K562 (cell line): ENCODE data around the gene HMBS. TPM values are rescaled to one million over a fixed set of nuclear protein-coding genes. Genes with fewer than 3 reads are reported as not detected.

Source experiments
- DNMT1 ChIP-seq: fragments of 450-650 bp; IDR thresholded peaks from 2 replicates; pipeline ENCODE4 v1.6.1; 2016; ENCODE audit warnings: antibody characterized with exemption, mild to moderate bottlenecking
- ELF1 ChIP-seq: fragments of 200-800 bp; sonication (Bioruptor generic); IDR thresholded peaks from 2 replicates; pipeline ENCODE4 v1.6.1; 2016; ENCODE audit warnings: missing genetic modification characterization, missing compliant biosample characterization
- GTF2A2 ChIP-seq: IDR thresholded peaks from 2 replicates; pipeline ENCODE4 v1.6.1; 2016; ENCODE audit warnings: mild to moderate bottlenecking, missing genetic modification characterization, missing compliant biosample characterization
- HNRNPUL1 ChIP-seq: fragments of 200-400 bp; formaldehyde crosslinking; IDR thresholded peaks from 2 replicates; pipeline ENCODE4 v1.6.1; 2017; ENCODE audit warnings: low read length
- HSF4 ChIP-seq: fragments of 250-450 bp; sonication (Bioruptor Pico); IDR thresholded peaks from 2 replicates; pipeline ENCODE4 v2.1.2; 2022; ENCODE audit warnings: mild to moderate bottlenecking, moderate library complexity, borderline replicate concordance
- NONO ChIP-seq, 2 experiments: fragments of 200-400 bp in 1 of 2; fragments of 450-650 bp in 1 of 2; formaldehyde crosslinking in 1 of 2; IDR thresholded peaks; 2 replicates each; pipeline ENCODE4 v1.6.1; 2017; ENCODE audit warnings: low read depth in 2 of 2, mild to moderate bottlenecking in 2 of 2, moderate library complexity in 2 of 2, low read length in 1 of 2
- PHF8 ChIP-seq: fragments of 200-600 bp; sonication (generic); IDR thresholded peaks from 2 replicates; pipeline ENCODE4 v1.6.1; 2012; ENCODE audit warnings: mixed run types, mild to moderate bottlenecking, inconsistent platforms, low read length, moderate library complexity, borderline replicate concordance
- POLR2B ChIP-seq: fragments of 450-650 bp; IDR thresholded peaks from 2 replicates; pipeline ENCODE4 v1.6.1; 2018; ENCODE audit warnings: low read depth; ENCODE audit not compliant: partially characterized antibody
- RBM14 ChIP-seq: fragments of 200-400 bp; formaldehyde crosslinking; IDR thresholded peaks from 2 replicates; pipeline ENCODE4 v1.6.1; 2018; ENCODE audit warnings: low read depth, mild to moderate bottlenecking, low read length, moderate library complexity, borderline replicate concordance; ENCODE audit not compliant: insufficient read depth
- SAP30 ChIP-seq: fragments of 200-600 bp; sonication (generic); IDR thresholded peaks from 2 replicates; pipeline ENCODE4 v1.6.1; 2012; ENCODE audit warnings: borderline replicate concordance, low read depth, mild to moderate bottlenecking, moderate library complexity, low read length, control low read depth, inconsistent platforms; ENCODE audit not compliant: insufficient read depth, poor library complexity, severe bottlenecking
- SMARCC2 ChIP-seq: fragments of 450-650 bp; IDR thresholded peaks from 2 replicates; pipeline ENCODE4 v1.6.1; 2017; ENCODE audit warnings: antibody characterized with exemption, moderate library complexity, mild to moderate bottlenecking, low read depth
- TAF7 ChIP-seq: fragments of 450-650 bp; IDR thresholded peaks from 2 replicates; pipeline ENCODE4 v1.6.1; 2016; ENCODE audit warnings: missing genetic modification characterization, missing compliant biosample characterization
- ZNF175 ChIP-seq: fragments of 200-800 bp; sonication (Bioruptor generic); IDR thresholded peaks from 2 replicates; pipeline ENCODE4 v1.6.1; 2016; ENCODE audit warnings: low read depth, mild to moderate bottlenecking, missing genetic modification characterization, missing compliant biosample characterization
- ZNF184 ChIP-seq: sonication (generic); formaldehyde crosslinking; IDR thresholded peaks from 2 replicates; pipeline ENCODE4 v1.5.0; 2020; ENCODE audit warnings: missing genetic modification reagents
- ZNF354B ChIP-seq: fragments of 250-450 bp; sonication (Bioruptor Pico); IDR thresholded peaks from 2 replicates; pipeline ENCODE4 v1.4.0; 2020
- polyA plus RNA-seq, 8 experiments: library from polyadenylated mRNA; depleted of rRNA in 4 of 8; stranded (reverse) in 5 of 8; unstranded in 3 of 8; fragments of >200 nt; fragmentation: Nextera tagmentation in 2 of 8; fragmentation: Illumina TruSeq in 1 of 8; extraction: Ambion mirVana in 2 of 8; extraction: Trizol in 1 of 8; gene quantifications; 2 replicates each; pipeline versions ENCODE4 v1.2.1 to v1.2.3, GENCODE V29; 2011 to 2014; ENCODE audit warnings: inconsistent platforms in 1 of 8, missing spikeins in 1 of 8
- total RNA-seq, 7 experiments: library from RNA; depleted of rRNA in 6 of 7; stranded (reverse); fragments of >200 nt in 6 of 7; fragmentation: Illumina TruSeq in 2 of 7; extraction: Trizol in 2 of 7; gene quantifications; 2 replicates each; pipeline versions ENCODE4 v1.2.1 to v1.2.3, GENCODE V29; 2011 to 2021; ENCODE audit warnings: low replicate concordance in 1 of 7
- TF ChIP-seq, protein P1 (sequence below): fragments of 450-650 bp; IDR thresholded peaks from 2 replicates; pipeline ENCODE4 v1.6.1; 2018; ENCODE audit not compliant: partially characterized antibody
- TF ChIP-seq, protein P2 (sequence below), 3 experiments: fragments of 200-800 bp in 1 of 3; fragments of 250-450 bp in 1 of 3; fragments of 450-650 bp in 1 of 3; sonication (Bioruptor Pico) in 1 of 3; sonication (Bioruptor generic) in 1 of 3; formaldehyde crosslinking in 1 of 3; IDR thresholded peaks; 2 replicates each; pipeline versions ENCODE4 v1.6.1 to v1.8.0; 2016 to 2022; ENCODE audit warnings: mild to moderate bottlenecking in 2 of 3, missing genetic modification characterization in 2 of 3, missing compliant biosample characterization in 1 of 3, moderate library complexity in 1 of 3
- TF ChIP-seq, protein P3 (sequence below): fragments of 250-450 bp; sonication (Bioruptor Pico); IDR thresholded peaks from 2 replicates; pipeline ENCODE4 v1.4.0; 2020

Gene HMBS
- total and polyA plus RNA-seq, 9 of the 15 experiments (the other 6 are each of a cell fraction or from before 2014, with no cell fraction given), result 56.9 to 385 (median 286) TPM

DNA sequence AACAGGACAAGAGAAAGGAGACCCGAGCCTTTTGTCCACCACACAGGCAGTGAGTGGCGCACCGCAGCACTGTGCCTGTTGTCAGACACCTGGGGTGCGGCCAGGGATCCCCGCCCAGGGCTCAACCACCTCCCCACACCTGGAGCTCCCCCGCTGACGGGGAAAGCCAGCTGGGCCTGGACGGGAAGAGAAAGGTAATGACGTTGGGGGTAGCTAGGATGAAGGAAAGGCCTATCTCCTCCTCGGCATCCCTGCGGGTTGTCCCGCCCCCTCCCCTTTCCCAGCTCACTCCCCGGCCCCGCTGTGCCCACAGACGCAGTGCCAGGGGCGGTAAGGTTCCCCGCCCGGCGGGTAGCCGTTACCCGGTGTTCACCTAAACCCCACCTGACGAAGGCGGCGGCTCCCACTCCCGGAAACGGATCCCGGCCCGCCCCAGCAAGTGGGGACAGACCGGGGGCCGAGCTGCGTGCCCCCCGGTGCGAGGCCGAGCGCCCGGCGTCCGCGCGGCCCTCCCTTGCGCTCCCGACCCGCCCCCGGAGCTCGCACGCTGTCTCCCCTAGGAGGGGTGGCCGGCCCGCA, 28.2 kb upstream of the HMBS start (continued):
- TF ChIP-seq, protein P1, sequence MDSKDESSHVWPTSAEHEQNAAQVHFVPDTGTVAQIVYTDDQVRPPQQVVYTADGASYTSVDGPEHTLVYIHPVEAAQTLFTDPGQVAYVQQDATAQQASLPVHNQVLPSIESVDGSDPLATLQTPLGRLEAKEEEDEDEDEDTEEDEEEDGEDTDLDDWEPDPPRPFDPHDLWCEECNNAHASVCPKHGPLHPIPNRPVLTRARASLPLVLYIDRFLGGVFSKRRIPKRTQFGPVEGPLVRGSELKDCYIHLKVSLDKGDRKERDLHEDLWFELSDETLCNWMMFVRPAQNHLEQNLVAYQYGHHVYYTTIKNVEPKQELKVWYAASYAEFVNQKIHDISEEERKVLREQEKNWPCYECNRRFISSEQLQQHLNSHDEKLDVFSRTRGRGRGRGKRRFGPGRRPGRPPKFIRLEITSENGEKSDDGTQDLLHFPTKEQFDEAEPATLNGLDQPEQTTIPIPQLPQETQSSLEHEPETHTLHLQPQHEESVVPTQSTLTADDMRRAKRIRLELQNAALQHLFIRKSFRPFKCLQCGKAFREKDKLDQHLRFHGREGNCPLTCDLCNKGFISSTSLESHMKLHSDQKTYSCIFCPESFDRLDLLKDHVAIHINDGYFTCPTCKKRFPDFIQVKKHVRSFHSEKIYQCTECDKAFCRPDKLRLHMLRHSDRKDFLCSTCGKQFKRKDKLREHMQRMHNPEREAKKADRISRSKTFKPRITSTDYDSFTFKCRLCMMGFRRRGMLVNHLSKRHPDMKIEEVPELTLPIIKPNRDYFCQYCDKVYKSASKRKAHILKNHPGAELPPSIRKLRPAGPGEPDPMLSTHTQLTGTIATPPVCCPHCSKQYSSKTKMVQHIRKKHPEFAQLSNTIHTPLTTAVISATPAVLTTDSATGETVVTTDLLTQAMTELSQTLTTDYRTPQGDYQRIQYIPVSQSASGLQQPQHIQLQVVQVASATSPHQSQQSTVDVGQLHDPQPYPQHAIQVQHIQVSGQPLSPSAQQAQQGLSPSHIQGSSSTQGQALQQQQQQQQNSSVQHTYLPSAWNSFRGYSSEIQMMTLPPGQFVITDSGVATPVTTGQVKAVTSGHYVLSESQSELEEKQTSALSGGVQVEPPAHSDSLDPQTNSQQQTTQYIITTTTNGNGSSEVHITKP, result no peak
- TF ChIP-seq ZNF354B, result no peak
- no peak for TF ChIP-seq HNRNPUL1
- no peak for TF ChIP-seq ZNF175 (CRISPR knock-in tag)
- peak in 1 of 2 experiments; percentile 68; a peak in 1 of 4 replicates for TF ChIP-seq NONO (IDR thresholded peaks at IDR 0.05; ENCODE audit: low read depth in 2 of 2, low read length in 1 of 2)
- TF ChIP-seq TAF7 (tag), result no peak
- no peak for TF ChIP-seq ELF1 (tag)
- TF ChIP-seq, protein P2, sequence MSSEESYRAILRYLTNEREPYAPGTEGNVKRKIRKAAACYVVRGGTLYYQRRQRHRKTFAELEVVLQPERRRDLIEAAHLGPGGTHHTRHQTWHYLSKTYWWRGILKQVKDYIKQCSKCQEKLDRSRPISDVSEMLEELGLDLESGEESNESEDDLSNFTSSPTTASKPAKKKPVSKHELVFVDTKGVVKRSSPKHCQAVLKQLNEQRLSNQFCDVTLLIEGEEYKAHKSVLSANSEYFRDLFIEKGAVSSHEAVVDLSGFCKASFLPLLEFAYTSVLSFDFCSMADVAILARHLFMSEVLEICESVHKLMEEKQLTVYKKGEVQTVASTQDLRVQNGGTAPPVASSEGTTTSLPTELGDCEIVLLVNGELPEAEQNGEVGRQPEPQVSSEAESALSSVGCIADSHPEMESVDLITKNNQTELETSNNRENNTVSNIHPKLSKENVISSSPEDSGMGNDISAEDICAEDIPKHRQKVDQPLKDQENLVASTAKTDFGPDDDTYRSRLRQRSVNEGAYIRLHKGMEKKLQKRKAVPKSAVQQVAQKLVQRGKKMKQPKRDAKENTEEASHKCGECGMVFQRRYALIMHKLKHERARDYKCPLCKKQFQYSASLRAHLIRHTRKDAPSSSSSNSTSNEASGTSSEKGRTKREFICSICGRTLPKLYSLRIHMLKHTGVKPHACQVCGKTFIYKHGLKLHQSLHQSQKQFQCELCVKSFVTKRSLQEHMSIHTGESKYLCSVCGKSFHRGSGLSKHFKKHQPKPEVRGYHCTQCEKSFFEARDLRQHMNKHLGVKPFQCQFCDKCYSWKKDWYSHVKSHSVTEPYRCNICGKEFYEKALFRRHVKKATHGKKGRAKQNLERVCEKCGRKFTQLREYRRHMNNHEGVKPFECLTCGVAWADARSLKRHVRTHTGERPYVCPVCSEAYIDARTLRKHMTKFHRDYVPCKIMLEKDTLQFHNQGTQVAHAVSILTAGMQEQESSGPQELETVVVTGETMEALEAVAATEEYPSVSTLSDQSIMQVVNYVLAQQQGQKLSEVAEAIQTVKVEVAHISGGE (CRISPR knock-in tag; IDR thresholded peaks at IDR 0.05), result no peak
- TF ChIP-seq ZNF184, result no peak
- no peak for TF ChIP-seq DNMT1
- peak; percentile 62 for TF ChIP-seq SAP30
- TF ChIP-seq HSF4 (CRISPR knock-in tag), result no peak
- no peak for TF ChIP-seq SMARCC2
- peak; percentile 98; the same call in 1 of the 2 replicates for TF ChIP-seq RBM14
- TF ChIP-seq PHF8, result no peak
- 0 out of 2 replicates have a peak, but pooled peaks have one; percentile 25 for TF ChIP-seq GTF2A2 (tag)
- TF ChIP-seq, protein P3, sequence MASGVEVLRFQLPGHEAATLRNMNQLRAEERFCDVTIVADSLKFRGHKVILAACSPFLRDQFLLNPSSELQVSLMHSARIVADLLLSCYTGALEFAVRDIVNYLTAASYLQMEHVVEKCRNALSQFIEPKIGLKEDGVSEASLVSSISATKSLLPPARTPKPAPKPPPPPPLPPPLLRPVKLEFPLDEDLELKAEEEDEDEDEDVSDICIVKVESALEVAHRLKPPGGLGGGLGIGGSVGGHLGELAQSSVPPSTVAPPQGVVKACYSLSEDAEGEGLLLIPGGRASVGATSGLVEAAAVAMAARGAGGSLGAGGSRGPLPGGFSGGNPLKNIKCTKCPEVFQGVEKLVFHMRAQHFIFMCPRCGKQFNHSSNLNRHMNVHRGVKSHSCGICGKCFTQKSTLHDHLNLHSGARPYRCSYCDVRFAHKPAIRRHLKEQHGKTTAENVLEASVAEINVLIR (CRISPR knock-in tag), result no peak
- TF ChIP-seq POLR2B, result no peak
